NT2/D1 (cell line): ENCODE measurements around the gene PTPRN2.
"Not testable (repeated sequence)": the region's sequence is repeated elsewhere in the genome, so short reads cannot be mapped to it uniquely, and the experiment has no call there.

Experiments
- DNase-seq: peaks from one replicate; pipeline ENCODE4 v3.0.0-alpha.2; 2011; ENCODE audit warnings: low read depth, low spot score
- H3K27me3 ChIP-seq: 2 replicates; pipeline ENCODE4 v1.6.0; 2011; ENCODE audit warnings: mild to moderate bottlenecking; ENCODE audit not compliant: insufficient read length, insufficient read depth
- H3K36me3 ChIP-seq: 2 replicates; pipeline ENCODE4 v1.6.1; 2011; ENCODE audit warnings: mild to moderate bottlenecking, low read length, mixed read lengths; ENCODE audit not compliant: insufficient read depth, insufficient read length
- H3K4me1 ChIP-seq: 2 replicates; pipeline ENCODE4 v1.5.1; 2011; ENCODE audit not compliant: insufficient read depth, insufficient read length
- H3K4me3 ChIP-seq: 2 replicates; pipeline ENCODE4 v1.5.1; 2011; ENCODE audit warnings: low read depth; ENCODE audit not compliant: insufficient read length
- H3K9ac ChIP-seq: 2 replicates; pipeline ENCODE4 v1.6.0; 2011; ENCODE audit warnings: low read depth; ENCODE audit not compliant: insufficient read length
- H3K9me3 ChIP-seq: 2 replicates; pipeline ENCODE4 v1.5.1; 2011; ENCODE audit warnings: mild to moderate bottlenecking, low read length; ENCODE audit not compliant: insufficient read depth
- SUZ12 ChIP-seq: IDR thresholded peaks from 2 replicates; pipeline ENCODE4 v1.6.1; 2011; ENCODE audit not compliant: insufficient read length, insufficient read depth; ENCODE audit errors: extremely low read depth
- YY1 ChIP-seq: IDR thresholded peaks from 2 replicates; pipeline ENCODE4 v1.6.1; 2011; ENCODE audit not compliant: insufficient read length, insufficient read depth
- ZNF274 ChIP-seq: IDR thresholded peaks from 2 replicates; pipeline ENCODE4 v1.6.1; 2011; ENCODE audit warnings: mild to moderate bottlenecking, low read depth, low read length

The PTPRN2 gene

GRCh38 chr7:158228131-158228530, 359.5 kb downstream of the PTPRN2 start:
- no peaks in the 10 kb centered on the region for H3K36me3 ChIP-seq
- H3K9me3 ChIP-seq, result peaks cover 21% of the 10 kb centered on the region
- DNase-seq, result no peak
- H3K4me1 ChIP-seq, result peaks cover 2% of the 10 kb centered on the region
- H3K27me3 ChIP-seq, result no peaks in the 10 kb centered on the region
- no peak overlapping the region for H3K9ac ChIP-seq
- H3K4me3 ChIP-seq, result no peak overlapping the region
- TF ChIP-seq SUZ12 (no peak), ZNF274 (no peak), YY1 (no peak)

- no peaks in the 10 kb centered on the region for H3K27me3 ChIP-seq
- no peak overlapping the region for H3K4me3 ChIP-seq
- TF ChIP-seq YY1 (no peak), SUZ12 (no peak), ZNF274 (no peak)
- no peak for DNase-seq
- H3K36me3 ChIP-seq, result no peaks in the 10 kb centered on the region
- peaks cover 21% of the 10 kb centered on the region for H3K9me3 ChIP-seq
- H3K4me1 ChIP-seq, result peaks cover 2% of the 10 kb centered on the region
- H3K9ac ChIP-seq, result no peak overlapping the region
Measured at GRCh38 chr7:158227258-158227984, 360.2 kb downstream of the PTPRN2 start.

- H3K36me3 ChIP-seq, result no peaks in the 10 kb centered on the region
- no peaks in the 10 kb centered on the region for H3K9me3 ChIP-seq
- H3K9ac ChIP-seq, result no peak overlapping the region
- no peaks in the 10 kb centered on the region for H3K27me3 ChIP-seq
- no peak overlapping the region for H3K4me3 ChIP-seq
- no peaks in the 10 kb centered on the region for H3K4me1 ChIP-seq
- DNase-seq, result no peak
- TF ChIP-seq SUZ12, result no peak
- no peak for TF ChIP-seq ZNF274
- TF ChIP-seq YY1, result no peak
Measured at GRCh38 chr7:158216198-158216597, 371.4 kb downstream of the PTPRN2 start.

GRCh38 chr7:158209435-158209834, 378.2 kb downstream of the PTPRN2 start:
- H3K9me3 ChIP-seq, result no peaks in the 10 kb centered on the region
- no peak for DNase-seq

GRCh38 chr7:158206341-158206740, 381.3 kb downstream of the PTPRN2 start:
- Histone ChIP-seq H3K4me3 (no peak overlapping the region), H3K9me3 (no peaks in the 10 kb centered on the region), H3K27me3 (no peaks in the 10 kb centered on the region), H3K4me1 (no peaks in the 10 kb centered on the region), H3K9ac (no peak overlapping the region), H3K36me3 (no peaks in the 10 kb centered on the region)
- TF ChIP-seq ZNF274 (no peak), YY1 (no peak), SUZ12 (no peak)
- DNase-seq, result no peak

More at GRCh38 chr7:158209435-158209834, 378.2 kb downstream of the PTPRN2 start:
- no peaks in the 10 kb centered on the region for H3K27me3 ChIP-seq
- H3K4me1 ChIP-seq, result no peaks in the 10 kb centered on the region
- no peak for TF ChIP-seq SUZ12
- TF ChIP-seq YY1, result no peak
- no peak for TF ChIP-seq ZNF274
- no peaks in the 10 kb centered on the region for H3K36me3 ChIP-seq
- no peak overlapping the region for H3K4me3 ChIP-seq
- no peak overlapping the region for H3K9ac ChIP-seq

GRCh38 chr7:158204453-158204852, 383.2 kb downstream of the PTPRN2 start:
- Histone ChIP-seq H3K4me1 (no peaks in the 10 kb centered on the region), H3K36me3 (no peaks in the 10 kb centered on the region), H3K27me3 (no peaks in the 10 kb centered on the region), H3K9ac (no peak overlapping the region), H3K9me3 (no peaks in the 10 kb centered on the region), H3K4me3 (no peak overlapping the region)
- no peak for TF ChIP-seq ZNF274
- no peak for TF ChIP-seq YY1
- TF ChIP-seq SUZ12, result no peak
- no peak for DNase-seq

- H3K4me1 ChIP-seq, H3K27me3 ChIP-seq, H3K9ac ChIP-seq, H3K36me3 ChIP-seq, H3K4me3 ChIP-seq, H3K9me3 ChIP-seq, DNase-seq: not testable (repeated sequence)
Measured at GRCh38 chr7:158203948-158204347, 383.7 kb downstream of the PTPRN2 start.
